HK-2 (cell line): Measurements from ENCODE around the gene MYRF.
A peak's percentile ranks its signal among the peaks of the same experiment; 100 is the strongest.

ENCODE experiments used
- DNase-seq: peaks from one replicate; pipeline ENCODE4 v3.0.0-alpha.2; 2018; ENCODE audit not compliant: unreplicated experiment

Gene MYRF

DNA sequence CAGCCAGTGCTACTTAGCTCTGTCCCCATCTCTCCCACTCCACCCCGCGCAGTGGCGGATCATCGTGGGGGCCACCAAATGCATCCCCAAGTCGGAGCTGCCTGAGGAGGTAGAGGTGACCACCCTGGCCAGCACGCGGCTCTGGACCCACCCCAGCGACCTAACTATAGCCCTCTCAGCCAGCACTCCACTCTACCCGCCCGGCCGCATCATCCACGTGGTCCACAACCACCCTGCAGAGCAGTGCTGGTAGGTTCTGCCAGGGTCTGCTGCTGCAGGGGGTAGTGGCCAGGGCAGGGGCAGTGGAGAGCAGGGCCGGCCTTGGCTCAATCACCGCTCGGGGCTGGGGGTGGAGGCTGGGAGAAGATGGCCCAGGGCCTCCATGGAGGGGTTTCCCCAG is 13.0 kb upstream of the MYRF start:
- DNase-seq = no peak

DNA sequence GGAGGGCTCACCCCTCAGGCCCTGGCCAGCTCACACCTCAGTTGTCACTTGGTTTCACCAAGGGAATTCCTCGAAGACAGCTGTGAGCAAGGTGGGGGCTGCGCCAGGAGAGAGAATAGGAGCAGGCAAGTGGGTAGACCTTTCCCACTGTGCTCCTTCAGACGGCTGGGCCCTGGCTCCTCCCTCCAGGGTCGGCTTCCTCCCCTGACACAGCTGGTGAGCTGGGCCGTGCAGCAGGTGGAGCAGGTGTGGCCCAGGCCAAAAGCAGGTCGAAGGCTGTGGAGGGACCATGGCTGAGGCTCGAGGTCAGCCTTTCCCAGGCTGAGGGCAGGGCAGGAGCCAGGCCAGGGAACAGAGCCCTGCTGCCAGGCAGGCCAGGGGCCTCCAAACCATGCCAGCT is 12.5 kb upstream of the MYRF start:
- DNase-seq = no peak

DNA sequence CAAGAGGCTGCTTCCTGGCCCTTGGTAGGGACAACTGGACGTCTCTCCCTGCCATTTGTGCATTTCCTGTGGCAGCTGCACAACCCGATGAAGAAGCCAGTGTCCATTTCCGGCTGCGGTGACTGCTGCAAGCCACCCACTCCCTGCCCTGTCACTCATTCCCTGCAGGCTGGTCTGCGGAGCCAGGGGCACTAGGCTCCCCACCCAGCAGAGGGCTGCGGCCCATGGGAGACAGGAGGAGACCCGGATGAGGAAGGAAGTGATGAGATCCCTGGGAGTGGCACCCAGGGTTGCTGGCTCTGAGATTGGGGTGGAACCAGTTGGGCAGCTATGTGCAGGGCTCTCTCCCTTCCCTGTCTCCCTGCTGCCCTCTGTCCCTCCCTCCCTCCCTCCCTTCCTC is 10.0 kb upstream of the MYRF start:
- no peak for DNase-seq

DNA sequence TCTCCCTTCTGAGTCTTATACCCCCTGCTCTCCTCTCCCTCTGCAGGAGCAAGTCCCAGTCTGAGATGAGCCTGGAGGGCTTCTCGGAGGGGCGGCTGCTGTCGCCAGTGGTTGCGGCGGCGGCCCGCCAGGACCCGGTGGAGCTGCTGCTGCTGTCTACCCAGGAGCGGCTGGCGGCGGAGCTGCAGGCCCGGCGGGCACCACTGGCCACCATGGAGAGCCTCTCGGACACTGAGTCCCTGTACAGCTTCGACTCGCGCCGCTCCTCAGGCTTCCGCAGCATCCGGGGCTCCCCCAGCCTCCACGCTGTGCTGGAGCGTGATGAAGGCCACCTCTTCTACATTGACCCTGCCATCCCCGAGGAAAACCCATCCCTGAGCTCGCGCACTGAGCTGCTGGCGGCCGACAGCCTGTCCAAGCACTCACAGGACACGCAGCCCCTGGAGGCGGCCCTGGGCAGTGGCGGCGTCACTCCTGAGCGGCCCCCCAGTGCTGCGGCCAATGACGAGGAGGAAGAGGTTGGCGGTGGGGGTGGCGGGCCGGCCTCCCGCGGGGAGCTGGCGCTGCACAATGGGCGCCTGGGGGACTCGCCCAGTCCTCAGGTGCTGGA is 8.8 kb upstream of the MYRF start:
- no peak for DNase-seq

DNA sequence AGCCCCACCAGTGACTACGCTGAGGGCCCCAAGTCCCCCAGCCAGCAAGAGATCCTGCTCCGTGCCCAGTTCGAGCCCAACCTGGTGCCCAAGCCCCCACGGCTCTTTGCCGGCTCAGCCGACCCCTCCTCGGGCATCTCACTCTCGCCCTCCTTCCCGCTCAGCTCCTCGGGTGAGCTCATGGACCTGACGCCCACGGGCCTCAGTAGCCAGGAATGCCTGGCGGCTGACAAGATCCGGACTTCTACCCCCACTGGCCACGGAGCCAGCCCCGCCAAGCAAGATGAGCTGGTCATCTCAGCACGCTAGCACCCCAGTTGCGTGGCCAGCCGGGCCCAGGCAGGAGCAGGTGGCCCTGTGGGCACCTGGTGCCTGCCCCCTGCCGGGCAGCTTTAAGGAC is 8.3 kb upstream of the MYRF start:
- DNase-seq = no peak

DNA sequence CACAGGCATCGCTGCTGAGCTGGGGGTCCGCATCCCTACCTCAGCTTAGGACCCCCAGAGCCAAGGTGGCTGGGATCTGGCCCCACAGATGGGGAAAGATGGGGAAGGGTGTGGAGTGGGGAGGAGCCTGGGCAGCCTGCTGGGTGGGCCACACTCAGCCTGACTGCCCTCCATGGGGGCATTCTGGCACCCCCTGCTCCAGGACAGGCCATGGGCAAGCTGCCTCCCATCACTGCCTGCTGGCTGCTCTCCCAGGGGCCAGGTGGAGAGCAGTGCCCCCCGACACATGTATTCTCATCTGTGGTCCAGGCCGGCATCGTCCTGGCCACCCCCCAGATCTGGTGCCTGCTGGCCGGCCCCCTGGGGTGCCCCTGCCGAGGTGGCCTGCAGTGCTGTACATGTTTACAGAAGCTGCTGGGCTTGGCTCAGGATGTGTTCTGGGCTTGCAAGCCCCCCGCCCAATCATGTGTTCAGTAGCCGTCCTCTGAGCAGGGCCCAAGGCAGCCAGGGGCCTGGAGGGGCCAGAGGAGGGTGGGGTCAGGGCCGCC is 7.8 kb upstream of the MYRF start:
- DNase-seq = no peak

DNA sequence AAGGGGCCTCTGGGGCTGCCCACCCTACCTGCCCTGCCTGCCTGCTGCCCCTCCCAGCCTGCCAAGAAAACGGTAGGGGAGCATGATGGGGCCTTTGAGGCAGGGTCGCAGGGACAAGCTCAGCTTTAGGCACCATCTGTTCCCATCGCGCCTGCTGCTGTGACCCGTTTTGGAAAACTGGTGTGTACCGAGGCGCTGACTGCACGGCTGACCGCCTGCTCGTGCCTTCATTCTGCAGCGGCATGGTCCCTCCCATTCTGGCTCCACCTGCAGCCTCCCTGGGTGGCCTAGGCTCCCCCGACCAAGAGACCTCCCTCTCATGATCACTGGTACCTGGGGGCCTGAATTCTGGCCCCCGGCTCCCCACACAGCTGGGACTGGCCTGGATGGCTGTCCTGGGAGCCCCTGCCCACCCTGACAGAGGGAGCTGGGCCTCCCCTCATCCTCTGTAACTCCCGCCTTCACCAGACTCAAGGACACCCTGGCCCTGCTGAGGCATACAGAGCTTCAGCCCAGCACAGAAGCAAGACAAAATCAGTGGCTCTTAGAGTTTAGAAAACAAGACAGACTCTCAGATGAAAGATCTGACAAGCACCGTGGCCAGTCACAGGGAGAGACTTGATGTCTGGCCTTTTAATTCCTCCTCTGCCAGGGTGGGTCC is 6.5 kb upstream of the MYRF start:
- DNase-seq = no peak

DNA sequence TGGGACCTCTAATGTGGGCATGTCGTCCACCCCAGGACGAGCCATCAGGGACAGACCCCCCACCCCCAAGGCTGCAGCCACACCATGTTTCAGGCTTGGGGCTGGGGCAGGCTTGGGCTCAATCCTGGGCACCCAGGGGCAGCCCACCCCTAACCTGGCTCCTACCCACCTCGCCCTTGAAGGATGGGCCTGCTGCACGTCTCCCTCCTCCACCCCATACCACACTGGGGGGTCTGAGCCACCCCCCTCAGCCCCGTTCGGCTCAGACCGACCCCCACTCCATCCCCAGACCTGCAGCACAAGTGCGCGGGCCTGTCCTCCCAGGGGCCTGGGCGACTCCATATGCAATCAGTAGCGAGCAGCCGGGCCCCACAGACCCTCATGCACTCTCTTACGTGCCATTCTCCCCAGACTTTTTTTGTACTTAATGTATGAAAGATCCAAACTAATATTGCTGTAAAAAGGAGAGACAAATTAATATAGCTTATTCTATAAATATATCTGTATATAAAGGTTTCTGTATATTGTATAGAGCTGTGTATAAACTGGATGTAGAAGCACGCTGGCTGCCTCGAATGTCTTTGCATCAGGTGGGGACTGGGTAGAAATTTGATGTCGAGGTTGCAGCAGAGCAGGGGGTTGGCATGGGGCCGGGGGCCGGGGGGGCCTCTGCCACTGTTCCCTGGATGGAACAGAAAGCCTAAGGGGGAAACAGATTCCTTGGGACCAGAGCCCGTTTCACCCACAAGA is 5.8 kb upstream of the MYRF start:
- no peak for DNase-seq

DNA sequence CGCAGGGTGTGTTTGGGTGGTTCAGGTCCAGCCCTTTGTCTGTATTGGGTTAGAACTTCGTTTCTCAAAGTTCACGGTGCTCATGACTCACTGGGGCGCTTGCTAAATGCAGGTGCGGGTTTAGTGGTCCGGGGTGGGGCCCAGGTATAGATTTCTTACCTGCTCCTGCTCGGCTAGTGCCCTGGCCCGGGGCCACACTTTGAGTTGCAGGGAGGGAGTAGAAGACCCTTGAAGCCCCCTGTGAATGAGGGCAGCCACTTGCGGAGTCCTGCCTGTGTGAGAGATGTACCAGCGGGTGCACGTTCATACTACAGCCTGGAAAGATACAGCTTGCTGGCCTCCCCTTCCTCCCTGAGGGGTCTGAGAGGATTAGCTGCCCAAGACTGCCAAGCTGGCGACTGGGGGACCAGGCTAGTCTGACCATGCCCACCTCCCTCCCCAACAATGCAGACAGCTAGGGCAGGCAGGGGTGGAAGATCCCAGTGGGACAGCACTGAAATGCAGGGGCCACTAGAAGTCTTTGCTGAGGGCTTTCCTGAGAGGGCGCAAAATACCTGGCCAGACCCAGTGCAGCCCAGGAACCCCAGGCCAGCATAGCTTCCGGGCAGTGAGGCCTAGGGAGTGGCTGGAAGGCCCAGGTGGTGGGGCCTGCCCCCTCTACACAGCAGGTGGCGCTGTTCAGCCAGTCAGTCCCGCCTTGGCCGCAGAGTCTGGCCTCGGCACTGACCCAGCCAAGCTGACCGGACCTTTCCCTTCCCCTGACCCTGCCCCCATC is 5.1 kb upstream of the MYRF start:
- DNase-seq = peak; percentile 78

DNA sequence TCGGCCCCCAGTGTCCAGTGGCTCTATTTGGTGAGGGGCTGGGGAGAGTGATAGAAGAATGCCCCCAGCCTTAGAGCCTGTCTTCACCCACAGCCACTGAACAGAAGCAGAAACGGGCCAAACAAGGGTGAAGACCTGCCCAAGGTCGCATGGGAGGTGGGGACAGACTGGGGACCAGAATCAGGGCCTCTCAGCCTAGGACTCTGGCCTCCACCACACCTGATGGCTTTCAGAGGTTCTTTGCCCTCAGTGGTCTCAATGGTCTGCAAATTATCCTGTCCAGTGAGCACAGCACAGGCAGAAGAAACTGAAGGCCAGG is 4.5 kb upstream of the MYRF start:
- no peak for DNase-seq

DNA sequence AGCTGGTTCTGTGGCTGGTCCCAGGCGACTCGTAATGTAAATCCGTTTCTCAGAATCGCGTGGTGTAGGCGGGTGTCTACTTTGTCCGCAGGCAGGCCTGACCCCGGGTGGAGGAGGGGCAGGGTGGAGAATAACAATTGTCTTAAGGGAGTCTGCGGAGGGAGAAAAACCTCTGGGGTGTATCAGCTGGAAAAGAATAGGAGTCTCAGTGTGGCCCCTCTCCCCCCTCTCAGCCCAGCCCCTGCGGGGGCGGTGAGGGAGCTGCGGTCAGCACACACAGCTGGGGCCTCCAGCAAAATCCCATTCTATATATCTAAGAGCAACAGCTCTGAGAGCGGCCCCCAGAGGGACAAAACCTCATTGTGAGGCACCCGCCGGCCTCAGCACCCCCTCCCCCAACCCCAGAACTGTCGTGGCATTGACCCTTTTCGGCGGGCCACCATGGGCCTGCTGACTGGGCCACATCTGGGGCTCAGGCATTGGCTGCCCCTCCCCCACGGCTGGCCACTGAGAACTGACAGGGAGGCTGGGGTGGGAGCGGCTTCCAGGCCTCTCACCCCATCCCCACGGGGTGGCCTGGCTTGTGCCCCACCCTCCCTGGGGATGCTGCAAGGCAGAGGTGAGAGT is 2.7 kb upstream of the MYRF start:
- DNase-seq = no peak

DNA sequence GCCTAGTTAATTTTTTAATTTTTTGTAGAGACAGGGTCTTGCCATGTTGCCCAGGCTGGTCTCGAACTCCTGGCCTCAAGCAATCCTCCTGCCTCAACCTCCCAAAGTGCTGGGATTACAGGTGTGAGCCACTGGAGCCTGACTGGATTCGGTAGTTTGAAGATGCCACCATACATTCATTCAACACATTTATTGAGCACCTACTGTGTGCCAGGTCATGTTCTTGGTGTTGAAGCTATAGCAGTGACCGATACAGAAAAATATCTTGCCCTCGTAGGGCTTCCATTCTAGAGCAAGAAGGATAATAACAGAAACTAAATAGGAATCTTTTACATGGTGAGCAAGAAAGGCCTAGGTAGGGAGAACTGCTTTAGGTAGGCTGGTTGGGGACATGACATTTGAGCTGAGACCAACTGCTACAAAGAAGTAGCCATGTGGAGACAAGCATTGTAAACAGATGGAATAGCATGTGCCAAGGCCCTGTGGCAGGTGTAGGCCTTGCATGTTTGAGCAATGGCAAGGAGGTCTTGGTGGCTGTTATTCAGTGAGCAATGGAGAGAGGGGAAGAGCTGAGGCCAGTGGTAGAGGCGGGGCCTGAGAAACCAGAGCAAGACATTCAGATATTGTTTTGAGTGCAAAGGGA is 1.7 kb upstream of the MYRF start:
- DNase-seq = no peak

DNA sequence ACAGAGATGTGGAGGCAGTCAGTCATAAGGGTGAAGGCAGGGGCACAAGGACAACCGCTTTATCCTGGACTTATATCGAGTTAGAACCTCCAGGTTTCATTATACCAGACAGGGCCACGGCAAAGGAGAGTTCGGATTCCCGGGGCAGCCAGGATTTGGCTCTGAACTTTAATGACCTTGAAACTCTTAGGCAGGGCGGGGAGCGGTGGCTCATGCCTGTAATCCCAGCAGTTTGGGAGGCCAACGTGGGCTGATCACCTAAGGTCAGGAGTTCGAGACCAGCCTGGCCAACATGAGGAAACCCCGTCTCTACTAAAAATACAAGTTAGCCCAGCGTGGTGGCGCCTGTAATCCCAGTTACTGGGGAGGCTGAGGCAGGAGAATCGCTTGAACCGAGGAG is 1.1 kb upstream of the MYRF start:
- DNase-seq = no peak

DNA sequence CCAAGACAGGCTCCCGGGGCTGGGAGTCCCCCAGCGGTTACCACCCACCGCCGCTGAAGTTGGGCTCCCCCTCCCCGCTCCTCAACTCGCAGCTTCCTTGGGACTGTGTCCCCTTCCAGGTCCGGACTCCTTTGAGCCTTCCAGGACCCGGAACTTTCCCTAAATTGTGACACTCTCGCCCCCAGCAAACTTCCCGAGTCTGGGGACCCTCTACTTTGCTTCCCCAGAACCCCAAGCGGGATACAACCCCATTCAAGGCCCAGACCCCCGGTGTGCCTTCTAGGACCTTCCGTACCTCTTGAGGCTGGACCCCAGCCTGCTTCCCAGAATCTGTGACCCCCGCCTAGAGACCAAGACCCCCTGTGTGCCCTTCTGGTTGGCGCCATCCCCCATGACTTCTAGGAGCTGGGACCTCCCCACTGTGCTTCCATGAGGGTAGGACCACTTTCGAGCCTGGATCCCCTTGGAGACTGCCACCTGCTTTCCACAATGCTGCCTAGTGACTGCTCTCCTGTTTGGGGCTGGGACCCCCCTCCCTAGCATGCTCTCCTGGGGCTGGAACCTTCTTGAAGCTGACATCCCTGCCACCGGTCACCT is 587 bp downstream of the MYRF start:
- no peak for DNase-seq

DNA sequence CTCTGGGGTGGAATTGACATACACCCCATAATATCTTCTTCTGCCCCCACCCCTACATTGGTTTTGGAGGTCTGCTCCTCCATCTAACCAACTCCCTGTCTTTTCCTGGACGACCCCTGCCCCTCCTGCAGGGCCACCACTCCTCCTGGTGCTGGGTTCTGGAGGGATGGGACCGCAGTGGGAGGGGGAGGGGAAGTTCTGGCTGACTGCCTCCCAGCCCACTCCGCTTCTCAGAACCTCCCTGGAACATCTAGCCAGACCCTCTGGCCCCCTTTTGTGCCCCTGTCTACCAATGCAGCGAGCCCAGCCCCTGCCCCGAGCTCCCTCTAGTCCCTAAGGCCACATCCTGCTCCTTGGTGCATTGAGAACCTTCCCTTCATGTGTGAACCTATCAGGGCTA is 1.2 kb downstream of the MYRF start:
- no peak for DNase-seq

DNA sequence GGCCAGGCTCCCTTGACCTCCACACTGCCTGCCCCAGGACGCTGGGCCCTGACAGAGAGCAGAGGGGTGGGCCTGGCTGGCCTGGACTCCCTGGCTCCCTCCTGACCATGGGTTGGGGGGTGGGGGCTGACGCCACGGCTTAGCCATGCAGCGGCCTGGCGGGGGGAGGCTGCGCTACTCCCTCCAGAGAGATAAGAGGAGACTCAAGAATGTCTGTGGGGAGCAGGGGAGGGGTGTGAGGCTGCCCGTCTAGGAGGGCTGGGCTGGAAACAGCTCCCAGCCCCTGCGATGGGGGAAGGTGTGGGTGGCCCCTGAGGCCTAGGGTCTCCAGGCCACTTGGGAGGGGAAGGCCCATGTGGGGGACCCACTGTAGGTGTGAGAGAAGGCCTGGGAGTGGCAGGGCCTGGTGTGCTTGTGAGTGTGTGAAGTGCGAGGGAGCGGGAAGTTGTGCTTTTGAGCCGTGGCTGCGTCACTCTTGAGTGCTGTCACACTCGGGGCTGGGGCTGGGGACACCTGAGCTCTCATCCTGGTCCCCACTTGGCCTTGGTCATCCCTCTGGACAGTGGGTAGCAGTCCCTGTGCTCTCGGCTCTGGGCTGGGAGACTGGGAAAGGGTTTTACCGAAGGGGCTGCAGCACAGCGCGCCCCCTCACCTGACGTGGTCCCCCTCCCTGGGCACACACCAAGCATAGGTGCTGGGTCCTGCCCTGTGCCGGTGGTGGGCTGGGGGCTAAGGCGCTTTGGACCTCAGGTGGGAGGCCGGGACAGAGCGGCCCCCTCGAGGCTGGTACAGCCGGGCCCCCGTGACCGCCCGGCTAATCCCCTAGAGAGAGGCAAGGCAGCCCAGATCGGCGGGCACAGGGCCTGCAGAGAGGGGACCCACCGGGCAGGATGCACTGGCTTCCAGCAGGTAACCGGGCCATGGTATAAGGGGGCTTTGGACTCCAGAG is 2.4 kb downstream of the MYRF start:
- DNase-seq = no peak

DNA sequence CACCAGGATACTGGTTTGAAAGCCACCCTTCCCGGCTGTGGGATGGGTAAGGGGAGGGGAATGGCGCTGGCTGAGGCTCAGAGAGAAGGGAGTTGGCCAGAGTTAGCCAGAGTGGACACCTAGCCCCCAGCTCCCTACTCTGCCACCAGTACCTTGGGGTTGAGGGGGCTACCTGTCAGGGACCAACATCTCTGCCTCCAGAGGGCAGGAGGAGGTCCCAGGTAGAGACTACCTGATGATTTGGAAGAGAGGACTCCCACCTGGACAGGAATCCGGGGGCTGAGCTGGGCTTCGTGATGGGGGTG is 3.7 kb downstream of the MYRF start:
- DNase-seq = no peak

DNA sequence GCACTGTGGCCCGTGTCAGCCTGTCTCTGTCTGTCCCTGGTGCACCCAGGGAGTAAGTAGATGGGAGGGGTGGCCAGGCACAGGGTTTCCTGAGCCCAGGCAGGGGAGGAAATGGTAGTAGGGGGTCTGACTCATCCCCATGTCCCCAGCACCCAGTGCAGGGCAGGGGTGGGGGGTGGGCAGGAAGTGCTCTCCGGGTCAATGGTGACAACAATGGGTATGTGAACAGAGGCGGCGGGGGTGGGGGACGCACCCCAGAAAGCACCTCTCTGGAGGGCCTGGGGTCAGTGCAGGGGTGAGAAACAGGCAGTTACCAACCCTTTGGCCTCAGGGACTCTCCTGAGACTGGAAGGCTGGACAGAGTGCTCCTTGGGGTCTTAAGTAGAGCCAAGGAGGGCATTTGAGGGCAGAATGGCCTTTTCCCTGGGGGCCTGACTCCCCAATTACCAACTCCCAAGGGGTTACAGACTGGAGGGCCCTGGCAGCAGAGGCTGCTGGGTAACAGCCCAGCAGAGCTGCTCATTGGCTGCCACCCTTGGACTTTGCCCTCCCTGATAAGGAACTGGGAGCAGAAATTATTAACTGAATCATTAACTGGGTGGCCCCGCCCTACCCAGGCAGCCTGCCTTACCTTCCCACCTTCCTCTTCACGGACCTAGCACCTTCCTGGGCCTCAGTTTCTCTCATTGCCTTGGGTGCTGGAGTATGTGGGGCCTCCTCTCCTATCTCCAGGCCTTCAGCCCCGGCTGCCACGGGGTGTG is 4.2 kb downstream of the MYRF start:
- peak; percentile 80 for DNase-seq

DNA sequence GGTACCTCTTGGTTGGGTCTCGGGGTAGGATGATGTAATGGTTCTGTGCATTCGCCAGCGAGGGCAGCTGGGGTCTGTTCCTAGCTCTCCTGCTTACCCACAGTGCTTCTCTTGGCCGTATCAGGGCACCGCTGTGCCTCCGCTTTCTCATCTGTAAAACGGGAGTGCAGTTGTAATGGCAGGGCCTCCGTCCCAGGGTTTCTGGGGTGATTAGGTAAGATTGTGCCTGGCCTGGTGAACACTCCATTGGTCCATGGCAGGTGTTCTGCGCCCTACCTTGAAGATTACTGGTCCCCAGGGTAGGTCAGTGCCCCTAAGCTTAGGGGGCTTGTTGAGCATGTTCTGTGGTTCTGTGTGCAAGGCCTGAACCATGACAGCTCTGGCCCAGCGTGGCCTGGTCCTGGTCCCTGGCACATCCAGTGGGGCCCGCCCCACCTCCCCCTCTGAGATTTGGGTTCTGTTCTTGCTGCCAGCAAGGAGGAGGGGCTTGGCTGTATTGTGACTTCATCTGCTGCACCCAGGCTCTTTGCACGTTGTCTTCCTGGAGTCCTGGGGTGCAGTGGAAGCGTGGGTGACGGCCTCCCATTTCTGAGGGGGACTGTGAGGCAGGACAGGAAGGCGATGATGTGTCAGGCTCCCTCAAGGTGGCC is 4.9 kb downstream of the MYRF start:
- DNase-seq = no peak
